Effector memory CD4-positive, alpha-beta T cell (primary cell): ENCODE measurements around the gene SCAP.
"Not testable (repeated sequence)": the region's sequence is repeated elsewhere in the genome, so short reads cannot be mapped to it uniquely, and the experiment has no call there.

ENCODE experiments used
- DNase-seq, 3 donors: peaks; one replicate each; pipeline ENCODE4 v3.0.0-alpha.2; 2020
- H3K27ac ChIP-seq: 2 replicates; pipeline ENCODE4 v1.7.0; 2013; ENCODE audit warnings: mild to moderate bottlenecking, low read length, moderate library complexity; ENCODE audit not compliant: insufficient read depth, poor library complexity, severe bottlenecking
- H3K27me3 ChIP-seq: replicated peaks from 2 replicates; pipeline ENCODE4 v1.7.0; 2013; ENCODE audit warnings: mild to moderate bottlenecking, low read length; ENCODE audit not compliant: insufficient read depth, control insufficient read depth, poor library complexity, severe bottlenecking
- H3K36me3 ChIP-seq: 2 replicates; pipeline ENCODE4 v1.7.0; 2013; ENCODE audit warnings: mild to moderate bottlenecking, low read length, moderate library complexity; ENCODE audit not compliant: control insufficient read depth, insufficient read depth
- H3K4me1 ChIP-seq: 2 replicates; pipeline ENCODE4 v1.7.0; 2013; ENCODE audit warnings: low read length, mild to moderate bottlenecking; ENCODE audit not compliant: control insufficient read depth, insufficient read depth, poor library complexity, severe bottlenecking
- H3K4me3 ChIP-seq: 2 replicates; pipeline ENCODE4 v1.7.0; 2013; ENCODE audit warnings: low read length, low read depth, mild to moderate bottlenecking; ENCODE audit not compliant: insufficient read depth, poor library complexity, severe bottlenecking
- H3K9me3 ChIP-seq: 2 replicates; pipeline ENCODE4 v1.7.0; 2013; ENCODE audit warnings: mild to moderate bottlenecking, low read length, moderate library complexity; ENCODE audit not compliant: control insufficient read depth

Gene SCAP

DNA sequence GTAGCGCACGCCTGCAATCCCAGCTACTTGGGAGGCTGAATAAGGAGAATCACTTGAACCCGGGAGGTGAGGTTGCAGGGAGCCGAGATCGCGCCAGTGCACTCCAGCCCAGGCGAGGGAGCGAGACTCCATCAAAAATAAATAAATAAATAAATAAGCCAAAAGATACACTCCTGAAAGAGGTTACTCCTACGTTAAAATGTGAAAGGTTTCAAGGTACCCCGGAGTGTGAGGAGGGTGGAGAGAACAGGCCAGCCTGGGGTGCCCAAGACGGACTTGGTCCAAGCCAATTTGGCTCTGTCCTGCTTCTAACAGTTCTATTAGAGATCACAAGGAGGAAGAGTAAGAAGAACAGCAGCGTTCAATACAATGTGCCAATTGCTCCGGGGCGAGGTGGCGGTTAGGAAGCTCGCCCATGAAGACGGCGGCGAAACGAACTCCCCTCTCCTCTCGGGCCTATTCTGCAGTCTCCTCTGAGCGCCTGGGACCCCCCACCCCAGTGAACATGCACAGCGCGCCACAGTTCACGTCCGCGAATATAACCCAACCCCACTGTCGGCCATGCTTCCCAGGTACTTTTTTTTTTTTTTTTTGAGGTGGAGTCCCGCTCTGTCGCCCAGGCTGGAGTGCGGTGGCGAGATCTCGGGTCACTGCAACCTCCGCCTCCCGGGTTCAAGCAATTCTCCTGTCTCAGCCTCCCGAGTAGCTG, 36.8 kb upstream of the SCAP start:
- peak overlapping the region; percentile 95 for H3K4me3 ChIP-seq
- peak in 2 of 3 donors; percentile 3 to 6 for DNase-seq
- H3K36me3 ChIP-seq: peaks cover 15% of the 10 kb centered on the region
- peak overlapping the region; percentile 95 for H3K27ac ChIP-seq
- no peaks in the 10 kb centered on the region for H3K27me3 ChIP-seq
- no peaks in the 10 kb centered on the region for H3K9me3 ChIP-seq
- peaks cover 5% of the 10 kb centered on the region for H3K4me1 ChIP-seq

DNA sequence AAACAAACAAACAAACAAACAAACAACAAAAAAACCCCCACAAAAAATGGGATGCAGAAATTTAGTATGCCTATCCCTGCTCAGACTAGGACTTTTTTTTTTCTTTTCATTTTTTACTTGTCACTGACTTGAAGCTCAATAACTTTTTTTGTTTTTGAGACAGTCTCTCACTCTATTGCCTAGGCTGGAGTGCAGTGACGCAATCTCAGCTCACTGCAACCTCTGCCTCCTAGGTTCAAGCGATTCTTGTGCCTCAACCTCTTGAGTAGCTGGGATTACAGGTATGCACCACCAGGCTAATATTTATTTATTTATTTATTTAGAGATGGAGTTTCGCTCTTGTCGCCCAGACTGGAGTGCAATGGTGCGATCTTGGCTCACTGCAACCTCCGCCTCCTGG, 29.5 kb upstream of the SCAP start:
- H3K9me3 ChIP-seq, H3K27ac ChIP-seq, H3K4me1 ChIP-seq, DNase-seq, H3K4me3 ChIP-seq, H3K27me3 ChIP-seq: not testable (repeated sequence)
- peaks cover 44% of the 10 kb centered on the region for H3K36me3 ChIP-seq

DNA sequence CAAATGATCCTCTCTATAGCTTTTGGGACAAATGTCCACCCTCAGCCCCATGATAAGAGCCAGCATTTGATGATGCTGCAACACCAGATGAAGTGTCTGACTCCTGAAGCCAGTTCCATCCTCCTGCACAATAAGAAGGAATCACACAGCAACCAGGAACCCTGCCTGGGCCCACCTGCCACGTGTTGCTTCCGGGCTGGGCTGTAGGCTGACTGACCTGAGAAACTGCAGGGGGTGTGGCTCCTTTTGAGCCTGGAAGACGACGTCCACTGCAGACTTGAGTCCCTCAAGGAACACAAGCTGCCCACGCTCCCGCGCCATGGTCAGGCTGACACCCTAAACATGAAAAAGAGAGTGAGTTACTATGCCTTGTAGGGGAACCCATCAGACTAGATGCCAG, 28.4 kb upstream of the SCAP start:
- Histone ChIP-seq H3K9me3 (no peaks in the 10 kb centered on the region), H3K4me1 (no peaks in the 10 kb centered on the region), H3K27me3 (no peaks in the 10 kb centered on the region), H3K4me3 (no peak overlapping the region), H3K27ac (no peak overlapping the region), H3K36me3 (peaks cover 40% of the 10 kb centered on the region)
- no peak for DNase-seq

DNA sequence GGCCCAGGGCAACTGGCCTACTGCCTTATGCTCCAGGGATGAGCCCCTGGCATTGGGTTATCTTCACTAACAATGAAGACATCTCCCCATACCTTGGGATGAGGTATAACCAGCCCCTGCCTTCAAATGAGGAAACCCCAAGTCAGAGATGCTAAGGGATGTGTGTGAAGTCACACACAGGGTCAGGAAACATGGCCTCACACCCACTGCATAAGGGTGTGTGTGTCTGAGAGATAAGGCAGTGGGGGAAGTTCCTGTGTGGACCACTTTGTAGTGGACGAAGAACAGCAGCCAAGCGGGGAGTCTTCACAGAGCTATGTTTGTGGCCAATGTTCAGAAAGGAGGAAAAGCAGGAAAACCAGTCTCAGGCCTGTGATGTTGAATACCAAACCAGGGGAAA, 27.3 kb upstream of the SCAP start:
- H3K27me3 ChIP-seq: no peaks in the 10 kb centered on the region
- H3K4me3 ChIP-seq: no peak overlapping the region
- DNase-seq: no peak
- H3K9me3 ChIP-seq: no peaks in the 10 kb centered on the region
- peaks cover 50% of the 10 kb centered on the region for H3K36me3 ChIP-seq
- no peak overlapping the region for H3K27ac ChIP-seq
- H3K4me1 ChIP-seq: no peaks in the 10 kb centered on the region

DNA sequence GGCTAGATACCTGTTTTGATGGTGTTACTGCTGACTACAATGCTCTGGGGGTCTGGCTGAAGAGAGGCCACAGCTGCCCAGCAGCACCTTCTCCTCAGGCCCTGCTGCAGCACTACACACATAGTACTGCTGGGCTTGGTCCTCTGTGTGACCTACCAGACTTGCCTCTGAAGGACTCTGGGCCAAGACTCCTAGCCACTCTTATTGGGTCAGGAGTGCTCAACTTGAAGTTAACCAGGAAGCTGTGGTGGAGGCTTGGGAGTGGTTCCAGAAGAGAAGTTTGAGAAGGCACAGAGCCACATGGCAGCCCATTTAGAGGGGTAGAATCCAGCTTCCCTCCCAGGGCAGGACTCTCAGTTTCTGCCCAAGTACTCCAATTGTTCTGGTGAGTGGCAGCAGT, 21.2 kb upstream of the SCAP start:
- H3K4me1 ChIP-seq: no peaks in the 10 kb centered on the region
- H3K27ac ChIP-seq: no peak overlapping the region
- H3K36me3 ChIP-seq: peaks cover 52% of the 10 kb centered on the region
- H3K27me3 ChIP-seq: no peaks in the 10 kb centered on the region
- no peak overlapping the region for H3K4me3 ChIP-seq
- DNase-seq: no peak
- H3K9me3 ChIP-seq: no peaks in the 10 kb centered on the region

DNA sequence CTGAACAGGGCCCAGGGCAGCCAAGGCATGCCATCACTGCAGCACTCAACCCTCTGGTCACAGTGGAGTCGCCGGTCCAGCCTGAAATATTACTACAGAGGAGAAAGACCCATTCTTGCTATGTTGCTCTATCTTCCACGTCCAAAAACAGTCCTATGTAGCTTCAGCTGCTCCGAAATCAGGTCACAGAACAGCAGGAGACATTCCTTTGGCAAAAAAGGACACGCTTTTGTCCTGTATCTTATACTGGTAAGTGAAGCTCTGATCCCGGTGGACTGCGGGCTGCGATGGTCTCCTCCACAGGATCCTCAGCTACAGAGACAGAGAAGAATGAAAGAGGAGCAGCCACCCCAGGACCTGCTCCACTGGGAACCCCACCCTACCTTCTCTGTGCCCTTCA, 20.1 kb upstream of the SCAP start:
- no peak for DNase-seq
- peaks cover 47% of the 10 kb centered on the region for H3K36me3 ChIP-seq
- no peaks in the 10 kb centered on the region for H3K27me3 ChIP-seq
- H3K27ac ChIP-seq: no peak overlapping the region
- no peaks in the 10 kb centered on the region for H3K9me3 ChIP-seq
- H3K4me3 ChIP-seq: no peak overlapping the region
- H3K4me1 ChIP-seq: no peaks in the 10 kb centered on the region

DNA sequence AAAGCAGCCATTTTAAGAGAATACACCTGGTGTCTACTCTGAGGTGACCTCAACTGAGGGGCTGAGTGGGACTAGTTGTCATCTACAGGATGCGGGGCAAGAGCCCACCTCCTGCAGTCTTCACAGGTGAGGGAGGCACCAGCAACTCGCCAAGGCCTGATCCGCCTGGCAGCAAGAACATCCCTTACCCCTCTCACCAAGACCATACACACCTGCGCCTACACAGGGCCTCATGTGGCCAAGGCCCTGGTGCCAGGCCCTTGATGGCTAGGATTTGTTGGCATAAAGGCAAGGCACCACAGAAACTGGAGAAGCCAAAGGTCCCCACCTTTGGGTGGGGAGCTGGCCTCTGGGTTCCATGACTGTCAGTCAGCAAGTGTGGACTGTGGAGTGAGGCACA, 19.4 kb upstream of the SCAP start:
- no peaks in the 10 kb centered on the region for H3K9me3 ChIP-seq
- DNase-seq: no peak
- peaks cover 43% of the 10 kb centered on the region for H3K36me3 ChIP-seq
- H3K4me3 ChIP-seq: no peak overlapping the region
- no peaks in the 10 kb centered on the region for H3K27me3 ChIP-seq
- no peak overlapping the region for H3K27ac ChIP-seq
- no peaks in the 10 kb centered on the region for H3K4me1 ChIP-seq

DNA sequence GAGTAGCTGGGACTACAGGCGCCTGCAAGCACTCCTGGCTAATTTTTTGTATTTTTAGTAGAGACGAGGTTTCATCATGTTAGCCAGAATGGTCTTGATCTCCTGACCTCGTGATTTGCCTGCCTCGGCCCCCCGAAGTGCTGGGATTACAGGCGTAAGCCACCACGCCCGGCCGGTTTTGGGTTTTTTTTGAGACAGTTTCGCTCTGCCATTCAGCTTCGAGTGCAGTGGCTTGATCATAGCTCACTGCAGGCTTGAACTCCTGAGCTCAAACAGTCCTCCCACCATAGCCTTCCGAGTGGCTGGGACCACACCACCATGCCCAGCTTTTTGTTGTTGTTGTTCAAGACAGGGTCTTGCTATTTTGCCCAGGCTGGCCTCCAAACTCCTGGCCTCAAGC, 16.0 kb upstream of the SCAP start:
- H3K27ac ChIP-seq: no peak overlapping the region
- H3K9me3 ChIP-seq: no peaks in the 10 kb centered on the region
- H3K4me1 ChIP-seq: no peaks in the 10 kb centered on the region
- DNase-seq: no peak
- H3K27me3 ChIP-seq: no peaks in the 10 kb centered on the region
- no peak overlapping the region for H3K4me3 ChIP-seq
- peaks cover 21% of the 10 kb centered on the region for H3K36me3 ChIP-seq

DNA sequence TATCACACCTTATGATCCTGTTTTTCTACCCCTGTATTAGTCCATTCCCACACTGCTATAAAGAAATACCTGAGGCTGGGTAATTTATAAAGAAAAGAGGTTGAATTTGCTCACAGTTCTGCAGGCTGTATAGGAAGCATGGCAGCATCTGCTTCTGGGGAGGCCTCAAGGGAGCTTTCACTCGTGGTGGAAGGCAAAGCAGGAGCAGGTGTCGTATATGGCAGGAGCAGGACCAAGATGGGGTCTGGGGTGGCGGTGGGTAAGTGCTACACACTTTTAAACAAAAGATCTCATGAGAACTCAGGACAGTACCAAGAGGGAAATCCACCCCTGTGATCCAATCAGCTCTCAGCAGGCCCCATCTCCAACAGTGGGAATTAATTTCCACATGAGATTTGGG, 15.4 kb upstream of the SCAP start:
- no peaks in the 10 kb centered on the region for H3K27me3 ChIP-seq
- H3K4me3 ChIP-seq: no peak overlapping the region
- no peak for DNase-seq
- H3K9me3 ChIP-seq: no peaks in the 10 kb centered on the region
- H3K4me1 ChIP-seq: no peaks in the 10 kb centered on the region
- H3K27ac ChIP-seq: no peak overlapping the region
- H3K36me3 ChIP-seq: peaks cover 18% of the 10 kb centered on the region

DNA sequence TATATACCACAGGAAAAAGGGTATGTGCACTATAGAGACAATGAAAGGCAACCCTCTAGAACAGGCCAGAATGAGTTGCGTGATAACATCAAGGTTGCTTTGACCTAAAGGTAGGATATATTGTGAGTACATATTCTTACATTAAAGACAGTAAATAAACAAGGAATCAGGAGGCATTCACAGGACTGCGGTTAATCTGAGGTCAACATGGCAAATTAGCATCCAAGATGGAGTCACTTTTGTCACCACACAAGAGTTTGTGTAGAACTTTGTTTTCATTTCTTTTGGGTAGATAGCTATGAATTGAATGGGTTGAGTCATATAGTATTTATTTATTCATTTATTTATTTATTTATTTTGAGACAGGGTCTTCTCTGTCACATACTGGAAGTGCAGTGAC, 11.5 kb upstream of the SCAP start:
- no peaks in the 10 kb centered on the region for H3K9me3 ChIP-seq

More for the DNA sequence above, 11.5 kb upstream of the SCAP start:
- Histone ChIP-seq H3K27ac (no peak overlapping the region), H3K4me1 (no peaks in the 10 kb centered on the region), H3K36me3 (peaks cover 3% of the 10 kb centered on the region), H3K27me3 (no peaks in the 10 kb centered on the region), H3K4me3 (no peak overlapping the region)
- DNase-seq: no peak
